ENCODE results near the gene SPTBN1.

DNA sequence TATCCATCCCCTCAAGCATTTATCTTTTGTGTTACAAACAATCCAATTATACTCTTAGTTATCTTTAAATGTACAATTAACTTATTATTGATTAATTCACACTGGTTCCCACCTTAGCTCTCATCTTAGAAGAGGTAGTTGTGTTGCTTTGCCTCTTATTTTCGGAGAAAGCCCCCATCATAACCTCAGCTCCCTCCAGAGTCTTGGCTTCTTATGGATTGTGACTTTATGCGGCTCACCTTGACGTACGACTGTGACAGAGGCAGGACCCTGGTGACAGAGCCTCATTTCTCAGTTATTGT lies 132.9 kb downstream of the SPTBN1 start:
- TF ChIP-seq, protein P1, sequence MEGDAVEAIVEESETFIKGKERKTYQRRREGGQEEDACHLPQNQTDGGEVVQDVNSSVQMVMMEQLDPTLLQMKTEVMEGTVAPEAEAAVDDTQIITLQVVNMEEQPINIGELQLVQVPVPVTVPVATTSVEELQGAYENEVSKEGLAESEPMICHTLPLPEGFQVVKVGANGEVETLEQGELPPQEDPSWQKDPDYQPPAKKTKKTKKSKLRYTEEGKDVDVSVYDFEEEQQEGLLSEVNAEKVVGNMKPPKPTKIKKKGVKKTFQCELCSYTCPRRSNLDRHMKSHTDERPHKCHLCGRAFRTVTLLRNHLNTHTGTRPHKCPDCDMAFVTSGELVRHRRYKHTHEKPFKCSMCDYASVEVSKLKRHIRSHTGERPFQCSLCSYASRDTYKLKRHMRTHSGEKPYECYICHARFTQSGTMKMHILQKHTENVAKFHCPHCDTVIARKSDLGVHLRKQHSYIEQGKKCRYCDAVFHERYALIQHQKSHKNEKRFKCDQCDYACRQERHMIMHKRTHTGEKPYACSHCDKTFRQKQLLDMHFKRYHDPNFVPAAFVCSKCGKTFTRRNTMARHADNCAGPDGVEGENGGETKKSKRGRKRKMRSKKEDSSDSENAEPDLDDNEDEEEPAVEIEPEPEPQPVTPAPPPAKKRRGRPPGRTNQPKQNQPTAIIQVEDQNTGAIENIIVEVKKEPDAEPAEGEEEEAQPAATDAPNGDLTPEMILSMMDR (conservative IDR thresholded peaks at IDR 0.05; ENCODE audit: low read length), result no peak
- no peak for TF ChIP-seq EZH2phosphoT487 (IDR thresholded peaks at IDR 0.05; ENCODE audit: borderline replicate concordance)
